Activated CD4-positive, alpha-beta T cell treated with anti-CD3 and anti-CD28 coated beads, Interleukin-2, amount 50 U/mL, for 4 hours (primary cell): ENCODE data around the gene CITED2.
"Not testable (repeated sequence)": the region's sequence is repeated elsewhere in the genome, so short reads cannot be mapped to it uniquely, and the experiment has no call there.

Experiments
- DNase-seq, 2 experiments: peaks; one replicate each; pipeline ENCODE4 v3.0.0-alpha.2; 2020

Gene CITED2, protein sequence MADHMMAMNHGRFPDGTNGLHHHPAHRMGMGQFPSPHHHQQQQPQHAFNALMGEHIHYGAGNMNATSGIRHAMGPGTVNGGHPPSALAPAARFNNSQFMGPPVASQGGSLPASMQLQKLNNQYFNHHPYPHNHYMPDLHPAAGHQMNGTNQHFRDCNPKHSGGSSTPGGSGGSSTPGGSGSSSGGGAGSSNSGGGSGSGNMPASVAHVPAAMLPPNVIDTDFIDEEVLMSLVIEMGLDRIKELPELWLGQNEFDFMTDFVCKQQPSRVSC

GRCh38 chr6:139374357-139375225 lies at the start of gene CITED2:
Gene CITED2 (minus strand): TSS chr6:139374648. CDS start chr6:139373944, 704 bp downstream.
- peak; percentile 91 for DNase-seq

DNA sequence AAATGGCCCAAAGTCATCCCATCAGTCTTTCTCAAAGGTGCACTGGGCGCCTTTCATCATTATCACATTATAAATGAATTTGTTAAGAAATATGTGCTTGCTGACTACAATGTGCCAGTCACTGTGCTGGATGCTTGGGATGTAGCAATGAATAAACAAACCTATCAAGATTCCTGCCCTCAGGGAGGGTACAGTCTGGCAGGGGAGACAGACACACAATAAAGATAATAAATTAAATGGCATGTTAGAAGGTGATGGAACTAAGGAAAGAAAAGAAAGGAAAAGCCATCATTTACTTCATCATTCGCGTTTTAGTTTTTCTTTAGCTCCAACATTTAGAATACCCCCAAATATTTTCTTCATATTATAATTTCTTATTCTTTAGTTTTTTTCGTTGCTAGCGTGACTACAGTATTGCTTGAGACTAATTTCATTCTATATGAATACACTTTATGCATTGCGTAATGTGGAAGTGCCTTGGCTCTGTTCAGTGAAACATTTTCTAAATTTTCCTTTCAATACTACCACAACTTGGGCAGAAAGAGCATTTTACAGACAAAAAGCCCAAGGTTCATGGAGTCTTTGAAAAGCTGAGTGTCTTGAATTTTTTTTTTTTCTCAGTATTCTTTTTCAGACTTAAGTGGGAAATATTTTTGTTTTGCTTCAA lies 48.7 kb upstream of the CITED2 start:
- no peak for DNase-seq

GRCh38 chr6:139422105-139423036 lies 47.9 kb upstream of the CITED2 start:
- no peak for DNase-seq

- DNase-seq, result no peak
Observed at GRCh38 chr6:139418481-139419132, 44.2 kb upstream of the CITED2 start.

GRCh38 chr6:139416146-139416545 lies 41.7 kb upstream of the CITED2 start:
- no peak for DNase-seq

DNA sequence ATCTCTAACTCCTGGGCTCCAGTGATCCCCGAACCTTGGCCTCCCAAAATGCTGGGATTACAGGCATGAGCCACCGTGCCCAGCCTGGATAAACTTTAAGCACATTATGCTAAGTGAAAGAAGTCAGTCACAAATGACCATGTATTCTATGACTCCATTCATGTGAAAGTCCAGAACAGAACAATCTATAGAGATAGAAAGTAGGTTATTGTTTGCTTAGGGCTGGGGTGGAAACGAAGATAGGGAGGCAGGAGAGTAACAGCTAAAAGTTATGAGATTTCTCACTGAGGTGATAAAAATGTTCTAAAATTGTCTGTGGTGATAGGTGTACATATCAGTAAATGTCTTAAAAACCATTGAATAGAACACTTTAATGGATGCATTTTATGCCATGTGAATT lies 40.9 kb upstream of the CITED2 start:
- DNase-seq, result no peak

DNA sequence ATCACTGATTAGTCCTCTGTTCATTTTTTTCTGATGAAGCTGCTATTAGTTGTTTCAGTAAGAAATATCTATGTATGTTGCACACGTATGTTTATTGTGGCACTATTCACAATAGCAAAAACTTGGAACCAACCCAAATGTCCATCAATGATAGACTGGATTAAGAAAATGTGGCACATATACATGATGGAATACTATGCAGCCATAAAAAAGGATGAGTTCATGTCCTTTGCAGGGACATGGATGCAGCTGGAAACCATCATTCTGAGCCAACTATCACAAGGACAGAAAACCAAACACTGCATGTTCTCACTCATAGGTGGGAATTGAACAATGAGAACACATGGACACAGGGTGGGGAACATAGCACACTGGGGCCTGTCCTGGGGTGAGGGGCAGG lies 37.7 kb upstream of the CITED2 start:
- DNase-seq, result not testable (repeated sequence)

DNA sequence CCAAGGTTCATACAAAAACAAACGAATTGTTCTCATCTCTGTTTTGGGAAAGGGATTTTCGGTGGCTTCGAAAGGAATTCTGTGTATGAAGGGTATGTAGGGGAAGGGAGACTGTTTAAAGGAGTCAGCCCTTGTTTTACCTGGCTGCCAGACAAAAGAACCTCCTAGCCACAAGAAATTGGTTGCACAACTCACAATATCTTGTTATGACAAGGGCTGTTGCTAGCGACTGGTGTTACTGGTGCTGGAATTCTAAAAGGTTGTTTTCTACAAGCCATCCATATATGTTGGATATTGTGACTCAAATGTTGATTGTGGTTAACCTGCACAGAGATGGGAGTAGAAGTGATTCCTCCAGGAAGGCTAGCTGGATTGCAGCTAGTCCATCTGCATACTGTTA lies 34.6 kb upstream of the CITED2 start:
- DNase-seq, result no peak

GRCh38 chr6:139407718-139408222 lies 33.3 kb upstream of the CITED2 start:
- no peak for DNase-seq

DNA sequence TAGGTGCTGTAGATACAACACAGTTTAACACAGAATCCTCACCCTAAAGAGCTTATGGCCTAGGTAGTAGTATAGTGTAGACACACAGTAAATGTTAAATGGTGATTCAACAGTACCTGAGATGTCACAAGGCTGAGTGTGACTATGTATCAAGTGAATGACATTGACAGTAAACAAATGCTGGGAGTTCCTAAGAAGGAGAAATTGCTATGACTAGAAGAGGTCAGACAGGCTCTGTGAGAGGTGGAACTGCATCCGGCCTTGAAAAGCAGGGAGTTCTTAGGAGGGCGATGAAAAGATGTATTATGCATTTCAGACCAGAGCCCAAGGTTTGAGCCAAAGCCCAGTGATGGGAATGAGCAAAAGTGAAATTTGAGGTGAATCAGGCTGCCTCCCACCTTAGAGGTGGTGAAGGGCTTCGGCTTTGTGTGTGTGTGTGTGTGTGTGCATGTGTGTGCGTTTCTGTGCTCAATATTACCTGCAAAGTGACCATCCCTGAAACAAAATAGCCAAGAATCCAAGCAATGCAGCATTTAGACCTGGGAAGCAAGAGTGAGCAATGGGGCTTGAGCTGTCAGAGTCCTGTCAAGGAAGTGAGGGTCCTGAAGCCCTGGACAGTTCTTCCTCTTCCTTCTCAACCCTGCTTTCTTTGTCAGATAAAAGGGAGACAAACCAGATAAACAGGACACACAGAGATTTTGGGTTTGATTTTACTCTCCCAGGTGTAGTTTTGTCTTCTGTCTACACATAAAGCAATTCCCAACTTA lies 32.3 kb upstream of the CITED2 start:
- no peak for DNase-seq

DNA sequence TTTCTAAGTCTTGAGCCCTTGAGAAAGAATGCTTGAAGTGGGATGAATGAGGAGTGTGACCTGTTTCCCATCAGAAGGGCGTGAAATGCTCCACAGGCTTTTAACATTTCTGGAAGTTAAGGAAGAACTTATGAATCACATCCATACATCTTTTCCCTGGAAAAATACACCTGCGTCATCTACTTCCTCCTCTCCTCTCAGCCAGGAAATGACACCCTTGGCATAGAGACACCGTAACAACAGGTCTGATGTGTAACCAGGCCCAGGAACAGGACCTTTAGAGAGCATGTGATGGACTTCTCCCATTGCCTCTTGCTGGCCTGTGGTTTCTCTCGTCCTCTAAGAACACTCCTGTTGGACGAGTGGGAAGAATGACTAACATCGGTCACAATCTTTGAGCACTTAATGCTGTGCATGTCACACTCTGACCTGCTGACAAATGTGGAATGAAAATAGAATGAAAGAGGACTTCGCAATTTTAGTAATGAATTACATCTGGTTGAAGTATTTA lies 28.5 kb upstream of the CITED2 start:
- DNase-seq, result no peak

GRCh38 chr6:139398658-139399057 lies 24.2 kb upstream of the CITED2 start:
- no peak for DNase-seq

DNA sequence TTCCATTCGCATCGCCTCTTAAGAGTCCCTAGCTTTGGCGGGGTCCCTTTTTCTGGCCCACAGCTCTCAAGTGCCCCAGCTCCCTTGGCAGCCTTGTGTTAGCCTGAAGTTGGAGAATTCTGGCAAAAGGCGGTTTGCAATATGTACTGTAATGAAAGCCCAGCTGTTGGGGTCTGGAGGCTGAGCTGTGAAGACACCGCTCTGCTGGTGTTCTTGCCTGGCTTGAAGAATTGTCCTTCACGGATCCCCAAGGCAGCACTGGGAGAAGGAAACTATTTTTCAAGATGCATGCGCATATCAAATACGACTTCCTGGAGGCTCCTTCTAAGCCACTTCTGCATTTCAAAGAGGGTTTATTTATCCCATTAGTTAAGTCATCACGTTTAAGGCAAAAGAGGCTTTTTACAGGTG lies 21.4 kb upstream of the CITED2 start:
- no peak for DNase-seq

GRCh38 chr6:139395371-139395770 lies 20.9 kb upstream of the CITED2 start:
- no peak for DNase-seq

- no peak for DNase-seq
Observed at GRCh38 chr6:139394027-139394649, 19.7 kb upstream of the CITED2 start.

DNA sequence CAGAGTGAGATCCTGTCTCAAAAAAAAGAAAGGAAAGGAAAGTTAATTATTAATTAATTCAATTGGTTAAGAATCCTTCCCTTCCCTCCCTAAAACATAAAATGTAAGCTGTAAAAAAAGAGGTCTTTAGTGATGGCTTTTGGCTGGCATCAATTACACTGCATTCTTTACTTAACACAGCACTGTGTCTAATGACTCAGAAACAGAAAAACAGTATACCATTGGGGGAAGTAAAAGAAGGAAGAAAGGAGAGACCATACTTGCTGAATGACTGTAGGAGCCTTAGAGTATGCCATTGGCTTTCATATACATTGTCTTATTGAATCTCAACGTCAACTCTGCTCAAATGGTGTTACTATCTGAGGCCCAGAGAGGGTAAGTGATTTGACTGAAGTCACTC lies 18.3 kb upstream of the CITED2 start:
- no peak for DNase-seq

- DNase-seq, result no peak
Observed at GRCh38 chr6:139391709-139392108, 17.3 kb upstream of the CITED2 start.

GRCh38 chr6:139390447-139390846 lies 16.0 kb upstream of the CITED2 start:
- no peak for DNase-seq

DNA sequence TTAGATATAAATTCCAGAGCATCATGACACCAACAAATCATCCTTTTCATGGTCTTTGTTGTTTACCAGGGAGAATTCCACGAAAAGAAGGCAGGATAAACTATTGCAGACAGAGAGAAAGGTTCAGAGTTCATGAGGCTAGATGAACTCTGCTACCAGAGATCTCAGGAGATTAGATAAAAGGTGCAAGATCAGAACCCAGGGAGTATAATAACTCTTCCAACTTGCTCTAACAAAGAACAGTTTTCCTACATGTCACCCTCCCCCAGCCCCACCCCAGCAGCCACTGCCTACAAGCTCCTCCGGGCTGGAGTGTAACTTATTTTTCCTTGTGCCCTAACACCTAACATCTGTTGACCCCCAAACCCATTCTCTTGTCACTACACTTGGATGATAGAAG lies 13.9 kb upstream of the CITED2 start:
- DNase-seq, result no peak

- no peak for DNase-seq
Observed at GRCh38 chr6:139386404-139386803, 12.0 kb upstream of the CITED2 start.
